KOPT-K1 (cell line): ENCODE measurements around the gene IDH2.

Experiments
- H3K27ac ChIP-seq: fragments of 200-600 bp; sonication (generic); 2 replicates; pipeline ENCODE4 v1.5.1; 2016; ENCODE audit warnings: antibody characterized with exemption, mild to moderate bottlenecking, low read depth, low read length; ENCODE audit not compliant: poor library complexity, severe bottlenecking
- H3K36me3 ChIP-seq: fragments of 200-600 bp; sonication (generic); 2 replicates; pipeline ENCODE4 v1.5.1; 2017; ENCODE audit warnings: antibody characterized with exemption, mild to moderate bottlenecking, low read length, moderate library complexity; ENCODE audit not compliant: insufficient read depth
- H3K9me3 ChIP-seq: fragments of 200-600 bp; sonication (generic); 2 replicates; pipeline ENCODE4 v1.5.1; 2017; ENCODE audit warnings: antibody characterized with exemption, low read length, mild to moderate bottlenecking; ENCODE audit not compliant: insufficient read depth, poor library complexity, severe bottlenecking

The IDH2 gene

DNA sequence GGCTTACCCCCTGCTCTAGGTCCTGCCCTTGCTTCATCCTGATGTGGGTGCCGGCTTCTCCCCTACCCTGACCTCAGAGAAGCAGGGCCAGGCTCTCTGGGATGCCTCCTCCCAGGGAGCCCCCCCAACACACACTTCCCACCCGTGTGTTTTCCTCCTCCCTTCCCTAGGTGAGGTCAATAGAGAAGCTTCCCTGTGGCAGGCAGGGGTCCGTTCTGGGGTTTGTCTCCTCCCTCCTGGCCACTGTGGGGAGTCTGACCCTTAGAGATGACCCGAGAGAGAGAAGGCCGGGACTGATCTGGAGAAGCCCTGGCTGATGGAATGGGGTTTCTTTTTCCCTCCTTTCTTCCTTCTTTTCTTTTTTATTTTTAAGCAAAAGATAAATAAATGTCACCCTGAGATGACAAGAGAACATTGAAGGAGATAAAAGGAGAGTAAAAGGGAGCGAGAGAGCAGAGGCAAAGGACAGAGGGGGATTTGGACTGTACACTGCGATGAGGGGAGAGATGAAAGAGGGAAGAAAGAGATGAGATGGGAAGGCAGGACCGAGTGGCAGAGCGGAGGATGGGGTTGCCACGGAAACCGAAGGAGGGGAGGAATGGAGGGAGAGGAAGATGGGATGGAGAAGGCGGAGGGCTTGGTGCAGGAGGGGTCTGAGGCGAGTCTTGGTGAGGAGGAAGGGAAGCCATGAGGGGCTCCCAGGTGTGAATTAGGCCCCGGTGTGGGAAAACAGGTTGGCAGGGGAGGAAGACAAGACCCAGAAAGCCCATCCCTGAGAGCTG lies 48.4 kb downstream of the IDH2 start:
- H3K36me3 ChIP-seq, result no peaks in the 10 kb centered on the region

DNA sequence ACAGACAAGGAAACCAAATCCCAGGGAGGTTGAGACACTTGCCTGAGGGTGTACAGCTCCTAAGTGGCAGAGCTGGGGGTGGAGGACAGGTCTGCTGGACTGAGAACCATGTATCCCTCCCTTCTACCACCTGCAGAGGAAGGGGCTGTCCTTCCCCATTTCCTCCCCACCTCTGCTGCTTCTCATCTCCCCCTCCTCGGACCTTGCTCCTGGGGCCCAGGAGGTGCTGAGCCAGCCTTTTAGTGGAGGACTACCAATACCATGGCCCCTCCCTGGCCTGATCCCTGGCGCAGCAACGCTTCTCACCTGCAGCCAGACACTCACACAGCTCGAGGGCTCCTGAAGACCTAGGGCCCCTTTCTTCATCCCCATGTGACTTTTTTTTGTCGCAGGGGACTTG lies 50.4 kb downstream of the IDH2 start:
- H3K9me3 ChIP-seq, result no peaks in the 10 kb centered on the region
- H3K27ac ChIP-seq, result peak overlapping the region; percentile 42
- no peaks in the 10 kb centered on the region for H3K36me3 ChIP-seq

More for the DNA sequence above, 48.4 kb downstream of the IDH2 start:
- H3K9me3 ChIP-seq, result no peaks in the 10 kb centered on the region
- H3K27ac ChIP-seq, result no peak overlapping the region

DNA sequence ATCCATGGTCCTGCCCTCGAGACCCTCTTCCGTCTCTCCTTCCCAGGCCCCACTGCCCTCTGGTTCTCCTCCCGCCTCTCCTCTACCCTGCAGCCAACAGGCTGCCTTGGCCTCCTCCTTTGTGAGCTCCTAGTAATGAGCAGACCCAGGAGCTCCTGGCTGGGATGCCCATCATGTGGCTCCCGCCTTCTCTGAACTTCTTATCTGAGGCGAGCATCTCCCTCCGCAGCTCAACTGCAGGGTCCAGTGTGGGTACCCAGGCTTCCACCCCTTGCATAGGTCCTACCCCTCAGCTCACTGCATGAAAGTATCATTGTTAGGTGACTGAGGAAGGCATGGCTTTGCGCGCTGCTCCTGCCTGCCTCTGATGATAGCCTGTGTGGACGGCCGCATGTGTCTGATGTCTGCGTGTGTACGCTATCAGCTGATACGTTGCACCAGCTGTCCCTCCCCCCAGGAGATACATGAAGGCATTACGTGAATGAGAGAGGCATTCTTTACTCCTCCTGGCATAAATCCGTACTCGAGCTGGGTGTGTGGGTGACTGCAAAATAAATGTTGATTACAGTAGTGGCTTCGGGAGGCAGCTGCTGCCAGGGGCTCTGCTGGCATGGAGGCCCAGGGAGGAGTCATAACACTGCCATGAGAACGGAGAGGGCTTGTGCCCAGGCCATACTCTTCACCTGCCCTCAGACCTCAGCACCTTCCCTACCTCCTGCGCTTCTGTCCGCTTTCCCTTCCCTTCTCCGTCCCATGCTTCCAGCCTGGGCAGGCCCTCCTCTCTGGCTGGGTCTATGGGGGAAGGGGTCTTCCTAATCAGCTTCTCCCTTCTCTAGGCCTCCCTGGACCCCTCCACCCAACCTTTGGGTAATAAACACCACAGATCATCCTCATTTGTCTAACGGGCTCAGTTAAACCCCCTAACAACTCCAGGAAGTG lies 52.3 kb downstream of the IDH2 start:
- Histone ChIP-seq H3K9me3 (no peaks in the 10 kb centered on the region), H3K36me3 (no peaks in the 10 kb centered on the region), H3K27ac (peak overlapping the region; percentile 25)

DNA sequence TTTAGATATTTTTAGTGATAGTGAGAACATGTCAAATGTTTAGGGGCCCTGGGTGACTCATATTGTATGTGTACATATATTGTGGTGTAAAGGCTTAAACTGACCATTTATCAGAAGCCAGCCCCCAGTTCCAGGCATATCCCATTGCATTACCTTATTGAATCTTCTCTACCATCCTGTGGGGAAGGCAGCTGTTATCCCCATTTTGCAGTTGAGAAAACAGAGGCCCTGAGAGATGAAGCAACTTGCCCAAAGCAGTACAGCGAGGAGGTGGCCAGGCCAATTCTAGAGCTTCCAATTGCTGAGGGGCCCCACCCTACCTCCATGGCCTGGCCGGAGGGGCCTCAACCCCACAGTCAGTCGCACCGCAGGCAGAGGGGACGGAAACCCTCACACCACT lies 53.2 kb downstream of the IDH2 start:
- Histone ChIP-seq H3K9me3 (no peaks in the 10 kb centered on the region), H3K36me3 (no peaks in the 10 kb centered on the region), H3K27ac (no peak overlapping the region)

DNA sequence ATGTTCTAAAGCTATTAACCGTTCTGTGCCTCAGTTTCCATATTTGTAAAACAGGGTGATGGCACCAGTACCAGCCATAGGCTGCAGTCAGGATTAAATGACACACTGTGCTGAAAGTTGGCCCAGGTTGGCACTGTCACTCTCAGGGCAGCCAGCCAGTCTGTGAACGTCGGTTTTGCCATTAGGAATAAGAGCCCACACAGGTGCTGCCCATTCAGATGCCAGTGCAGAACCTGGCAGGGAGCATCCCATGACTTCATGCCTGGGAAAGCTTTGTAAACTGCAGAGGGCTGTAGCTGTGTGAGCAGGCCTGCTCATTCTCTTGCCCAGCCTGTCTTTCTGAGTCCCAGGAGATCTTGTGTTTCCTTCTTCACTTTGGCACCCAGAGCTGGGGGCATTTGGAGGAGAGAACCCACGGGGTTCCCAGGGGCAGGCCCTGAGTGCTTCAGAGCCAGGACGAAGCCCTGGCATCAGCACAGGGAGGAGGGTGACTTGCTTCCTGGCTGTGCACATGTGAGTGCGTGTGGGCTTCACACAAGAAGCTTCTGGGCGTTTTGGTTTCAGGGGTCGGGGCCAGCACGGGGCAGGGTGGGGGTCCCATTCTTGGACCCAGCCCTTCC lies 54.2 kb downstream of the IDH2 start:
- no peak overlapping the region for H3K27ac ChIP-seq

DNA sequence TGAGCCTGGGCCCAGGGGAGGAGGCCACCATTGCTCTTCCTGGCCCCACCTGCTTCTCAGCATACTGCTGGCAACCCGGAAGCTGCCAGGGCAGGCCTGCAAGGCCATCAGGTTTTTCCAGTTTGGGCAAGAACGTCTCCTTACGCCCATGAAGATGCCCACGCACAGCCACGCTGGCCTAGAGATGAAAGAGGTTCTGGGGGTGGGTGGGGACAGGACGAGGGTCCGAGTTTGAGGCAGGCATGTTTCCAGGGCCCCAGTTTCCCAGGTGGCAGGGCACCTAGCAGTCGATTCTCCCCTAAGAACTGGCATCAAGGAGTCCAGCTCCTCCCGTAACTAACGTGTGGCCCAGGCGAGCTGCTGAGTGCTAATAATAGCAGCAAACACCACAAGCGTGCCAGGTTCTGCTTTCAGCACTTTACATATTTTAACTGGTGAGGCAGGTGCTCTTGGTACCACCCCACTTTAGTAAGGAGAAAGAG lies 55.3 kb downstream of the IDH2 start:
- no peak overlapping the region for H3K27ac ChIP-seq
- H3K9me3 ChIP-seq, result no peaks in the 10 kb centered on the region
- H3K36me3 ChIP-seq, result no peaks in the 10 kb centered on the region

More for the DNA sequence above, 54.2 kb downstream of the IDH2 start:
- Histone ChIP-seq H3K36me3 (no peaks in the 10 kb centered on the region), H3K9me3 (no peaks in the 10 kb centered on the region)

DNA sequence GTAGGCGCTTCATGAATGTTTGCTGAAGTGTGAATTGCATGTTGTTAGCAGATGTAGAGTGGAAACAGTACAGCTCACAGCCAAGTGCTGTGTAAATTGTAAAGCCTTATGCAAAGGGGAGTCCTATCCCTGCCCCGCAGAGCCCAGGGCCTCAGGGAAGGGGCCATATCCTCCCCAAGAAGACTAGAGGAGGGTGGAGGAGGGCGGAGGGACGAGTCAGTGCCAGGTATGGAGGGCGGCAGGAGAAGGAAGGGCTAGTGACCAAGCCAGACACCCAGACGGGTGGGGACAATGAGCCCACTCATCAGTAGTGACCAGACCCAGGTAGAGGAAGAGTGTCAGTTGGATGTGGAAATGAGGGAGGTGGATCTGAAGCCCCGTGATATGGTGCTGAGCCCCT lies 56.0 kb downstream of the IDH2 start:
- Histone ChIP-seq H3K36me3 (no peaks in the 10 kb centered on the region), H3K27ac (no peak overlapping the region), H3K9me3 (no peaks in the 10 kb centered on the region)

DNA sequence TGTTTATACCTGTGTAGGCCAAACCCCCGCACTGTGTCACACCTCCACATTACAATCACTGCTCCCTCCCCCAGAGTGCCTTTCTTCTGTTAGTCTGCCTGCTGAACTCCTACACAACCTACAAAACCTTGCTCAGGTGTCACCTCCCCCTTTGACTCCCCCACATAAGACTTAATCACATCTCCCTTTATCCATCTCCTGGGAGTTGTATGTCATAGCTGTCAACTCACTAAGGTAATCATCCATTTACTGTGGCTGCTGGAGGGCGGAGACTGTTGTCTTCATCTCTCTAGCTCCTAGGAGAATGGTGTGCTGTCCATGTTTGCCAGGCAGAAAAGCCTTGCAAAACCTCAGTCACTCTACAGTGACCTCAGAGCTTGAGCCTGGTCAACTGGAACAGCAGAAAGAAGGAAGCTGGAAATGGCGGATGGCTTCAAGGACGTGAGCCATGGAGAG lies 57.3 kb downstream of the IDH2 start:
- no peaks in the 10 kb centered on the region for H3K36me3 ChIP-seq
- no peaks in the 10 kb centered on the region for H3K9me3 ChIP-seq
- H3K27ac ChIP-seq, result no peak overlapping the region

DNA sequence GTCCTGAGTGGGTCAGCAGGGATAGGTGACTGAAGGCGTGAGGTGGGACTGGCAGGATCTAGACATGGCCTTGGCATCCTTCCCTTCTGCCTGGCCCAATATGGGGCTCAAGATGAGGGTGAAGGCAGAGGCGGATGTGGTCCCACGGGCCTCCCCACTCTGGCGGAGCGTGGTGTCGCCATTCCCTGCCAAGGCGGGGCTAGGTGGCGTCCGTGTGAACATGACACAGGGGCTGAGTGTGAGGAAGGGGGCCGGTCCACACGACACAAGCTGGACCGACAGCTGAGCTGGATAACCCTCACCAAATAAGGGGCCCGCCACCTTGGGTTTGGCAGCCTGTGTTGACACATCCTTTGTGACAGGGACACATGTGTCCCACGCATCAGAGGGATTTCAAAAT lies 58.1 kb downstream of the IDH2 start:
- no peak overlapping the region for H3K27ac ChIP-seq
- no peaks in the 10 kb centered on the region for H3K9me3 ChIP-seq
- no peaks in the 10 kb centered on the region for H3K36me3 ChIP-seq

DNA sequence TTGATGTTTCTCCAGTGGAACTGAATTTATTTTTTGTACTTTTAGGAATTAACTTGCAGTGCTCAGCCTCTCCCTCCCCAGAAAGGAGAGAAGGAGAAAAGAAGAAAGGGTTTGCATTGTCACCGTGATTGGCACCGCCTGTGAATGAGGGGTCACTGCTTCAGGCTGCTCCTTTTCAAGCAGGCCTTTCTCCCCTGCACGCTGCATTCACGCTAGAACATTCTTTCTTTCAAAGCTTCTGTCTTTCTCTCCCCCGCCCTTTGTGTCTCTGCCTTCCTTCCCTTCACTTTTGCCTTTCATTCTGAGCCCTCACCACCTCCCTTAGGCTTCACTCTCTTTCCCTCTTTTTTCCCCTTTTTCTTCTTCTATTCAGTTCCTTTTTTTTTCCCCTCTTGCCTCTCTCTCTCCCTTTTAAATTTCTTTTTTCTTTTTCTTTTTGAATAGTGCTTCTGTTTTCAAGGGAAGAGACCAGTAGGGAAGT lies 58.7 kb downstream of the IDH2 start:
- Histone ChIP-seq H3K27ac (no peak overlapping the region), H3K36me3 (no peaks in the 10 kb centered on the region)

DNA sequence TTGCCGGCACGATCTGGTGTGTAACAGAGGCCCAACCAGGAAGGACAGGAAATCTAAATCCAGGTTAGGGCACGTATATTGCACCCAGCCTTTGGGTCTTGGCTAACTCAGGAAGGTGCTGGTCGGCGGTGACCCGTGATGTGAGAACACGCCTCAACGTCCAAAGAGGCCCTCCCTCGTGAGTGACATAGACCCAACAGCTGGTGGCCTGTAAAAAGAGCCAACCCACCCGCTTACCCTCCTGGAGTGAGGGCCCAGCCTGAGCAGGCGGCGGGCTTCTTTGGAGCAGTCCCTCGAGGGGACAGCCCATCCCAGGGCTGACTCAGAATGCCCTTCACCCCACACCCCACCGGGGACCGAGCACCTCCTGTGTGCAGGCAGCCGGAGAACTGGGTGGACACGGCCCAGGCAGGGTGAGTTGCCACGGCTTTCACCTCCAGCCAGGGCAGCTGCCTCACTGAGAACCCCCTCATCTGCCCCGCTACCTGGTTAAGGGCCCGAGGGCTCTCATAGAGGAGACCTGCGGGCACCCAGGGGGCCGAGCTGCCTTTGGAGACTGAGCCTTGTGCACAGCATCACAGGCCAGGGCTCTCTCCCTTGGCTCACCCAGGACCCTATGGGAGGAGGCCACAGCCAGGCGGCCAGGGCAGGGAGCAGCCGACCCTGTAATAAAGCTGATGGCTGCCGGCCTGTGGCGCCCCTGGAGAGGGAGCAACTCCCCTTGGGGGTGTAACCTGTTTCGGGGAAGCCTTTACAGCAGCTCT lies 59.3 kb downstream of the IDH2 start:
- no peak overlapping the region for H3K27ac ChIP-seq
- H3K36me3 ChIP-seq, result no peaks in the 10 kb centered on the region
- no peaks in the 10 kb centered on the region for H3K9me3 ChIP-seq

More for the DNA sequence above, 58.7 kb downstream of the IDH2 start:
- no peaks in the 10 kb centered on the region for H3K9me3 ChIP-seq

DNA sequence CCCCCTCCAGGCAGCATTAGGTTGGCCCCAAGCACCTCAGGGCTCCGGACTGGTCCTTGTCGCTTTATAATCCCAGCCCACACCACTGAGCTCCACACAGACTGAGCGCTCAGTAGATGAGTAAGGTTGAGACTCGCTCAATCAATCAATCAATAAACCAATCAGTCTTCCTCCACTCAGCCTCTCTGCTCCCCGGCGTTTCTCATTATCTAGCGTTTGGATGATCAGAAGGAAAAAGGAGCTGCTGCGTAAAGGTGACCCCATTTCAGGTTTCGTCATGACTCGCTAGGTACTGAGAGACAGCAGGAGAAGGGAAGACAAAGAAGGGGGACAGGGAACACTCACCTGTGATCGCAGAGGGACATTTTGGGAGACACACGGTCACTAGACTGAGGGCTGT lies 59.9 kb downstream of the IDH2 start:
- Histone ChIP-seq H3K27ac (no peak overlapping the region), H3K36me3 (no peaks in the 10 kb centered on the region), H3K9me3 (no peaks in the 10 kb centered on the region)

DNA sequence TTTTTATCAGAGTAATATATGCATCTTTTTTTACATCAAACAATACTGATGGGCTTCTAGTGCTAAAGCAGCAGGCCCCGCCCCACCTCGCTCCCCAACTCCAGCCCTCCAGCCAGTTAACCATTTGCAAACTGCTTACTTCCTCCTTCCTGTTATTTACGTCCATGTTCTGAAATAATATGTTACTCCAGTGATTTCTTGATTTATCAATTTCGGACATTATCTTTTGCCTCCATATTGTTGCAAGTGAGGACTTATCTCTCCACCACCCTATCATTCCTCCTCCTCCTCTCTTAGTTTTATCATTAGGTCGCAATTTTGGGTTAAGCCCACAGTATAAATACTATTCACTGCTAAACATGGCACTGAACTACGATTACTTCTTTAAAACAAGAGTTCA lies 61.6 kb downstream of the IDH2 start:
- Histone ChIP-seq H3K9me3 (no peaks in the 10 kb centered on the region), H3K36me3 (no peaks in the 10 kb centered on the region), H3K27ac (no peak overlapping the region)

DNA sequence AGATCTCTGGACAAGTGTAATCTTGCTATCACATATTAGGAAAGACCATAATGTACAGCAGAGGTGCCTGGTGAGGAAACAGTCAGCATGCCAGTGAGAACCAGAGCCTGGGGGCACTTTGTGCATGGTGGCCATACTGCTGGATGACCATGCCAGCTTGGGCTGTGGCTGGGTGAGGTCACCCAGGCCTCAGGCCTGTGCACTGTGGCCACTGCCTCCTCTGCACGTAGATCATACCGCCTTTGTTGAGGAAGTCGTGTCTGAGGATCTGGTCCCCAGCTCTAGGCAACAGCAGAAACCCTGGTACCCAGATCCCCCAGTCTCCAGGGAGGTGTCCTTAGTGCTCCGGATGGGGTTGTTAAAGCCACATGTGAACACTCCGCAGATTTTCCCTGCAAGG lies 62.3 kb downstream of the IDH2 start:
- H3K36me3 ChIP-seq, result no peaks in the 10 kb centered on the region
- H3K27ac ChIP-seq, result no peak overlapping the region
- no peaks in the 10 kb centered on the region for H3K9me3 ChIP-seq
